Muscle layer of duodenum (tissue), 2 donors: ENCODE results near the gene SMC1B.
"Not testable (repeated sequence)": the region's sequence is repeated elsewhere in the genome, so short reads cannot be mapped to it uniquely, and the experiment has no call there.

Experiments used
- H3K27ac ChIP-seq: one replicate; pipeline ENCODE4 v1.7.0; 2013; ENCODE audit warnings: mild to moderate bottlenecking, low read length
- H3K27me3 ChIP-seq: one replicate; pipeline ENCODE4 v1.7.0; 2013; ENCODE audit warnings: low read depth, mild to moderate bottlenecking, control low read depth, low read length
- H3K36me3 ChIP-seq, 2 donors: one replicate each; pipeline ENCODE4 v1.7.0; 2013; ENCODE audit warnings: low read length in 2 of 2, control low read depth in 1 of 2, mild to moderate bottlenecking in 1 of 2; ENCODE audit not compliant: insufficient read depth in 2 of 2, control insufficient read depth in 1 of 2
- H3K4me1 ChIP-seq, 2 donors: one replicate each; pipeline ENCODE4 v1.7.0; 2013; ENCODE audit warnings: low read length in 2 of 2, mild to moderate bottlenecking in 2 of 2, control low read depth in 1 of 2, moderate library complexity in 1 of 2; ENCODE audit not compliant: insufficient read depth in 2 of 2, control insufficient read depth in 1 of 2
- H3K4me3 ChIP-seq, 2 donors: one replicate each; pipeline ENCODE4 v1.7.0; 2013; ENCODE audit warnings: low read length in 2 of 2, low read depth in 1 of 2, mild to moderate bottlenecking in 1 of 2
- H3K9me3 ChIP-seq, 2 donors: one replicate each; pipeline ENCODE4 v1.7.0; 2013; ENCODE audit warnings: low read length in 2 of 2, control low read depth in 1 of 2, mild to moderate bottlenecking in 1 of 2; ENCODE audit not compliant: control insufficient read depth in 1 of 2
- donor health status: healthy.

SMC1B gene

DNA sequence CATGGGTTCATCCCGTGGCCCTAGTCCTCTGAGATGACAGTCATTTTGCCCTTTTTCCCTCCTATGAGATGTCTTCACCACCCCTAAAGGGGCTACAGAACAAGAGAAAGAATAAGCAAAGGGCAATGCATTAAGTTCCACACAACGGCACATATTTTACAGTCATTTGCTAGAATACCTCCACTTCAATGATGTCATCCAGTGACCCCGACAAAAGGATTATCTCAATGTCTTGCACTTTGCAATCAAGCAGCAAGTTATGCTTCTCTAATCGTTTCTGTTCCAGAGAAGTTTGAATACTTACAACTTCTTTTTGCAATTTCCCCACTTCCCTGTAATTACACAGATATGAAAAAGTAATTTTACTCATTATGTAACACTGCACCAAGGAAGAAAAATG lies 53.8 kb downstream of the SMC1B start:
- no peaks in the 10 kb centered on the region for H3K4me1 ChIP-seq
- no peaks in the 10 kb centered on the region for H3K36me3 ChIP-seq
- no peaks in the 10 kb centered on the region for H3K27me3 ChIP-seq
- H3K4me3 ChIP-seq: no peak overlapping the region
- H3K27ac ChIP-seq: no peak overlapping the region
- H3K9me3 ChIP-seq: no peaks in the 10 kb centered on the region

DNA sequence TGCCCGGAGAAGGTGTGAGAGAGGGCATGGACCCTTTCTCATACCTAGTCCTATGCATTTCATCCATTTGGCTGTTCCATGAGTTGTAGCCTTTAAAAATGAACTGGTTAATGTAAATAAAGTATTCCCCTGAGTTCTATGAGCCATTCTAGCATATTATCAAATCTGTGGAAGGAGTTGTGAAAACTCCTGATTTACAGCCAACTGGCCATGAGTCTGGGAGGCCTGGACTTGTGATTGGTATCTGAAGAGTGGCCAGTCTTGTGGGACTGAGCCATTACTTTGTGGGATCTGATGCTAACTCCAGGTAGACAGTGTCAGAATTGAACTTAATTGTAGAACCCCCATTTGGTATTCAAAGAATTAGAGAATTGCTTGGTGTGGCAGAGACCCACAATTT lies 55.3 kb downstream of the SMC1B start:
- Histone ChIP-seq H3K27me3 (no peaks in the 10 kb centered on the region), H3K36me3 (no peaks in the 10 kb centered on the region), H3K4me1 (no peaks in the 10 kb centered on the region), H3K27ac (no peak overlapping the region), H3K9me3 (no peaks in the 10 kb centered on the region), H3K4me3 (no peak overlapping the region)

DNA sequence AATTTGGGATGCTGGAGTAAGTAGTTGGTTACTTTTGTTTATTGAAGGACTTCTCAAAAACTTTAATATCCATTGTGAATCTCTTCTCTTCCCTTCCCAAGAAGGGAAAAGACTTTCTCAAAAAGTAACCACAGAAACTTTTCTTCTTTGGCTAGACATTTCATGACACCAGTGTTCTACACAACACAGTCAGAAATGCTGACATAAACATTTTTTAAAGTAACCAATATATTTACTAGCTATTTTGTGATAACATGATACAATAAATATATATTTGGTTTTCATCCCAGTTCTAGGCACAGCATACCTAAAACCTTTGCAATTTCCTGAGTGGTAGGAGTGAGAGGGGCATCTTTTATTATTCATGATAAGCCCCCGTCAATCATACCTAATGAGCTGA lies 55.9 kb downstream of the SMC1B start:
- no peaks in the 10 kb centered on the region for H3K9me3 ChIP-seq
- H3K4me1 ChIP-seq: no peaks in the 10 kb centered on the region
- H3K27me3 ChIP-seq: no peaks in the 10 kb centered on the region
- no peaks in the 10 kb centered on the region for H3K36me3 ChIP-seq
- no peak overlapping the region for H3K4me3 ChIP-seq
- no peak overlapping the region for H3K27ac ChIP-seq

DNA sequence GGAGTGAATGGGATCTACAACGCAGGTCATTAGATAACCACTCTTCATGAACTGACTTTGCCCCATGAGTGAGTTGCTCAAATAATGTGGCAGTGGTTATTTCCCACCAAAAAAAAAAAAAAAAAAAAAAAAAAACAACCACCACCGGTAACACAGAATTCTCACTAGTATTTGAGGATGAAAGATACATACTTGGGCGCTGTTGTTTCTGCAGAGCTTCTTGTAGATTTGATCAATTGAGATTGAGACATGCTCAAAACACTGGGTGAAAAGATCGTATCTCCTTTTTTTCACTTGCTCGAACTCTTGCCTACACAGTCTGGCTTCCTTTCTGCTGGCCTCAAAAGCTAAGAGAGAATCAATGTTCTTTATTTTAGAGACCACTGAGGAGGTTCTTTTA lies 59.6 kb downstream of the SMC1B start:
- Histone ChIP-seq H3K4me3 (no peak overlapping the region), H3K9me3 (no peaks in the 10 kb centered on the region), H3K4me1 (no peaks in the 10 kb centered on the region), H3K27me3 (no peaks in the 10 kb centered on the region), H3K36me3 (no peaks in the 10 kb centered on the region), H3K27ac (no peak overlapping the region)

DNA sequence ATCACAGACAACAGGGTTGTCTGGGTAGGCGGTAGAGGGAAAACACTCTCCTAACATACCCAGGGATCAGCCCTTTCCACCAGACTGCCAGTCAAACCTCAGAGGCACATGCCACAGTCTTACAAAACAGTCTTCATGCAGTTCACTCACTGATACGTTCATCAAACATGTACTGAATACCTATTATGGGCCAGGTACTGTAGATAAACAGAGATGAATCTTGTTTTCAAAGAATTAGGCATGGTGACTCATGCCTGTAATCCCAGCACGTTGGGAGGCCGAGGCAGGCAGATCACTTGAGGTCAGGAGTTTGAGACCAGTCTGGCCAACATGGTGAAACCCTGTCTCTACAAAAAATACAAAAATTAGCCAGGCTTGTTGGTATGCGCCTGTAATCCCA lies 60.6 kb downstream of the SMC1B start:
- H3K4me1 ChIP-seq, H3K4me3 ChIP-seq, H3K27ac ChIP-seq, H3K9me3 ChIP-seq, H3K36me3 ChIP-seq, H3K27me3 ChIP-seq: not testable (repeated sequence)

DNA sequence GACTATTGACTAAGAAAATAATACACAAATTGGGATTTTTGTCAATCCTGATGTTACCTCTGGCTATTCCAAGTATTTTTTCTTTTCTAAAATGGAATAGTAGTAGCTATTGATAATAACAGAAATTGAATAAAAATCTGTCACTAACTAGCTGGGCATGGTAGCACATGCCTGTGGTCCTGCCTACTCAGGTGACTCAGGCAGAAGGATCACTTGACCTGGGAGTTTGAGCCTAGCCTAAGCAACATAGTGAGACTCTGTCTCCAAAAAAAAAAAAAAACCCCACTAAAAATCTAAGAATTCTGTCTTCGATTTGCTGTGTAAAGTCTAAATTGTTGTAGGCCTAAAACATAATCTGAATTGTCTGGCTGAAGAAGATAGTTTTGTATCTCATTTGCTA lies 61.4 kb downstream of the SMC1B start:
- no peaks in the 10 kb centered on the region for H3K9me3 ChIP-seq
- no peak overlapping the region for H3K4me3 ChIP-seq
- no peaks in the 10 kb centered on the region for H3K27me3 ChIP-seq
- H3K27ac ChIP-seq: no peak overlapping the region
- H3K36me3 ChIP-seq: no peaks in the 10 kb centered on the region
- no peaks in the 10 kb centered on the region for H3K4me1 ChIP-seq

DNA sequence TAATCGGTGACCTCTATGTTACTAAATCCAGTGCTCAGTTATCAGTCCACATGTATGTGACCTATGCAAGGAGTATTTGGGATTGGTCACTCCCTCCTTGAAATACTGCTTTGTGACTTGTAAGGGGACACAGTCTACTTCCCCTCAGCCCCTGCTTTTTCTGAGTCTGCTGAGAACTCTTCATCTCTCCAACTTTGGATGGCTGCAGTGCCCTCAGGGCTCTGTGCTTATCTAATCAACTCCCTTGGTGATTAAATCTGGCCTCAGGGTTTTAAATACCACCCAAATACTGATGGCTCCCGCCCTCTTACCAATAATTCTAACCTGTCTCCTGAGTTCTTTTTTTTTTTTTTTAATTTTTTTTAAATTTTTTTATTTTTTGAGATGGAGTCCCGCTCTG lies 63.5 kb downstream of the SMC1B start:
- Histone ChIP-seq H3K9me3 (no peaks in the 10 kb centered on the region), H3K27ac (no peak overlapping the region), H3K4me3 (no peak overlapping the region), H3K4me1 (no peaks in the 10 kb centered on the region), H3K27me3 (no peaks in the 10 kb centered on the region), H3K36me3 (no peaks in the 10 kb centered on the region)

DNA sequence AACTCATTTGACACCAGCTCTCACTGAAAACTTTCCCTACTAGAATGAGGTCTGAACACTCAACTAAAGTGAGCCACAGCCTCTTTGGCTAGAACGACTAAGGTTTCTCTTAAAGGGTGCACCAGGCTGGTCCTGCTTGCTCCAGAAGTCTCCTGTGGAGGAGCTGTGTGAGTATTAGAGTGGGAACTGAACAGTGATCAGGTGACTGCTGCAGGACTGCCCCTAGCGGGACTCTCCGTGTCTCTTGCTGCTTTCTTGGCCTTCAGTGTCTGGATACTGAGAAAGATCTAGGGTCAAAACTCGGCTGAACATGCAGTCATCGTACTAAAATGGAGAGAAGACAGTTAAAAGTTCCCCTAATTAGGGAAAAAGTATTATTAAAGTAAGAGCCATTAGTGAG lies 69.1 kb downstream of the SMC1B start:
- peaks cover 28 to 35% of the 10 kb centered on the region in 2 donors for H3K36me3 ChIP-seq
- no peak overlapping the region for H3K27ac ChIP-seq
- H3K9me3 ChIP-seq: no peaks in the 10 kb centered on the region
- H3K27me3 ChIP-seq: no peaks in the 10 kb centered on the region
- no peak overlapping the region for H3K4me3 ChIP-seq
- no peaks in the 10 kb centered on the region for H3K4me1 ChIP-seq

DNA sequence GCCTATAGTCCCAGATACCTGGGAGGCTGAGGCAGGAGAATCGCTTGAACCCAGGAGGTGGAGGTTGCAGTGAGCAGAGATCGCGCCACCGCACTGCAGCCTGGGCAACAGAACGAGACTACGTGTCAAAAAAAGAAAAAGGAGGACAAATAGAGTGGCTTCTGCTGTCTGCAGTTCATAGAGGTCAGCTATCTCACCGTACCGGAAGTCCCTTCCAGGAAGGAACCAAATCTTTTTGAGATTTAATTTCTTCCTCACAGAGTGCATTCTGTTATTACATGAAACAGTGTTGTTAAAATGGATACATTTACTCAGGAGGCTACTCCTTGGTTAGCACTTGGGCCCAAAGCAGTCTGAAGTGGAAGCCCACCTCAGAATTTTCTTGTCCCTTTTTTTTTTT lies 70.3 kb downstream of the SMC1B start:
- no peaks in the 10 kb centered on the region for H3K27me3 ChIP-seq
- peaks cover 28 to 39% of the 10 kb centered on the region in 2 donors for H3K36me3 ChIP-seq
- H3K9me3 ChIP-seq: no peaks in the 10 kb centered on the region
- no peak overlapping the region for H3K4me3 ChIP-seq
- H3K4me1 ChIP-seq: no peaks in the 10 kb centered on the region
- H3K27ac ChIP-seq: no peak overlapping the region

DNA sequence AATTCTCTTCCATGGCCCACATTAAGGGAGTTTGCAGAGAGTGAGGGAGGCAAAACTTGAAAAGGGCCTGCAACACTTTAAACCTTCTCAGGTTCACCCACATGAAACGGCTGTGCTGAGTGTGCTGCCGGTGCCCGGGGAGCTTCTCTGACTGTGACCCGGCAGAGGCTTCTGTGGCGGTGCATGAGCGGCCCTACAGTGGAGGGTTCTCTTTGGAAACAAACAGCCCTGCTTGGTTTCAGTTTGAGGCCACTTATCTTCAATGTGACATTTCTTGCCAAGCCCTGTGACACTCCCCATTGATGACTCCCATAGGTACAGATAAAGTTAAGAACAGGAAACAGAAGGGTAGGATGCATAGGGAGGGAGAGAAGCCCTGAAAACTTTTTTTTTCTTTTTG lies 71.9 kb downstream of the SMC1B start:
- Histone ChIP-seq H3K4me3 (no peak overlapping the region), H3K27me3 (no peaks in the 10 kb centered on the region), H3K27ac (no peak overlapping the region), H3K36me3 (peaks cover 28 to 39% of the 10 kb centered on the region in 2 donors), H3K9me3 (no peaks in the 10 kb centered on the region), H3K4me1 (peaks cover 0 to 11% of the 10 kb centered on the region in 2 donors)

DNA sequence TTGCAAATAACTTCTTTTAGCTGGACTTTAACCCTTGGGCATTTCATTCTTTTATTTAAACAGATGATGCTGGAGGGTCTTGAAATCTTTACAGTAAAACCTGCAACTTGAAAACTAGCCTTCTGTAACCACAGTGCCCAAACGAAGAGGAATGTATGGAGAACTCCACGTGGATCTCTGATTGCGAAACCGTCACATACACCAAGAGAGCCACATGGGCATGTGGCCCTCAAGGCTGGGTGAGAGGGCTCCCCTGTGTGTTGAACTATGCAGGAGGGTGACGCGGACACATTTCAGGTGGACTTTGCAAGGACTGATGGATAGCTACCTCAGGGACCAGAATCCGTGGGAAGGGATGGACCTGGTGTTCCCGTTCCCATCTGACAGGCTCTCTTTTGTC lies 73.1 kb downstream of the SMC1B start:
- H3K4me1 ChIP-seq: peaks cover 0 to 17% of the 10 kb centered on the region in 2 donors
- H3K9me3 ChIP-seq: no peaks in the 10 kb centered on the region
- H3K27ac ChIP-seq: no peak overlapping the region
- H3K4me3 ChIP-seq: no peak overlapping the region
- no peaks in the 10 kb centered on the region for H3K27me3 ChIP-seq
- peaks cover 31 to 46% of the 10 kb centered on the region in 2 donors for H3K36me3 ChIP-seq

DNA sequence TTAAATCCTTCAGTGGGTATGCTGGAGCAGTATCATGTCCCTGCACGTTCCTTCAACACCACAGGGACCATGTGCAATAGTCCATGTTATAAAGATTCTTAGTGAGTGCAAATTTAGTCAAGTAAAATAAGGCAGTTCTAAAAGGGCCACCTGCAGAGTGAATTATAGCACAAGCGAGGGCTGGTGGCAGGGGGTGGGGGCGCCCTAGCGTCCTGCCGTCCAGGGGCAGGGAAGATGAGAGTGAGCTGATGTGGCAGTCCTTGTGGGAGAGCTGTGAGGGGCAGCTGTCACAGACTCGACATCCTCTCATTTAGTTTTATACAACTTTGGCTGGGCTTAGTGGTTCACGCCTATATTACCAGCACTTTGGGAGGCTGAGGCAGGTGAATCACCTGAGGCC lies 74.6 kb downstream of the SMC1B start:
- H3K4me3 ChIP-seq: no peak overlapping the region
- no peak overlapping the region for H3K27ac ChIP-seq
- H3K4me1 ChIP-seq: peaks cover 0 to 17% of the 10 kb centered on the region in 2 donors
- peaks cover 36 to 62% of the 10 kb centered on the region in 2 donors for H3K36me3 ChIP-seq
- H3K27me3 ChIP-seq: no peaks in the 10 kb centered on the region
- H3K9me3 ChIP-seq: no peaks in the 10 kb centered on the region
